Endometrial microvascular endothelial cells (primary cell): ENCODE results near the gene CACNA1B. TPM values are rescaled to one million over a fixed set of nuclear protein-coding genes. Genes with fewer than 3 reads are reported as not detected.
"Not testable (repeated sequence)": the region's sequence is repeated elsewhere in the genome, so short reads cannot be mapped to it uniquely, and the experiment has no call there.

Source experiments
- in situ Hi-C: cut with HindIII; loops from 2 replicates; pipeline ENCODE4 v1.10.0; 2017; ENCODE audit warnings: low sequenced_read_pairs, low pct_unique_long_range_greater_than_20kb; ENCODE audit errors: inconsistent ontology term
- total RNA-seq: library from RNA; depleted of rRNA; stranded (reverse); fragments of >200 nt; gene quantifications from one replicate; pipeline ENCODE4 v1.2.3, GENCODE V29; 2015; ENCODE audit errors: inconsistent ontology term

Gene CACNA1B
- total RNA-seq = not detected

DNA sequence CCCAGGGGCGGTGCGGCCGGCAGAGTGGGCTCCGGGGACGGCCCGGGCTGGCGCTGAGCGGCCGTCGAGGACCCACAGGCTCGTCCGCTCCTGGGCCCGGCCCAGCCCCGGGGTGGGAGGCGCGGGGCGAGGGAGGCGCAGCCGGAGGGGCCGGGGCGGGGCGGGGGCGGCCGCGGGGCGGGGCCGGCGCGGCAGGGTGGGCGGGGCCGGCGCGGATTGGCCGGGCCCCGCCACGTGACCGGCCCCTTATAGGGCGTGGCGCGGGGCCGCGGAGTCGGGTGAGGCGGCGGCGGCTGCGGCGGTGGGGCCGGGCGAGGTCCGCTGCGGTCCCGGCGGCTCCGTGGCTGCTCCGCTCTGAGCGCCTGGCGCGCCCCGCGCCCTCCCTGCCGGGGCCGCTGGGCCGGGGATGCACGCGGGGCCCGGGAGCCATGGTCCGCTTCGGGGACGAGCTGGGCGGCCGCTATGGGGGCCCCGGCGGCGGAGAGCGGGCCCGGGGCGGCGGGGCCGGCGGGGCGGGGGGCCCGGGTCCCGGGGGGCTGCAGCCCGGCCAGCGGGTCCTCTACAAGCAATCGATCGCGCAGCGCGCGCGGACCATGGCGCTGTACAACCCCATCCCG lies at the start of gene CACNA1B:
TSS of gene CACNA1B (plus strand) at position 277 of the 617 bp plus-strand sequence. CDS start at position 429, 152 bp downstream.
- in situ Hi-C loops = not testable (repeated sequence)

DNA sequence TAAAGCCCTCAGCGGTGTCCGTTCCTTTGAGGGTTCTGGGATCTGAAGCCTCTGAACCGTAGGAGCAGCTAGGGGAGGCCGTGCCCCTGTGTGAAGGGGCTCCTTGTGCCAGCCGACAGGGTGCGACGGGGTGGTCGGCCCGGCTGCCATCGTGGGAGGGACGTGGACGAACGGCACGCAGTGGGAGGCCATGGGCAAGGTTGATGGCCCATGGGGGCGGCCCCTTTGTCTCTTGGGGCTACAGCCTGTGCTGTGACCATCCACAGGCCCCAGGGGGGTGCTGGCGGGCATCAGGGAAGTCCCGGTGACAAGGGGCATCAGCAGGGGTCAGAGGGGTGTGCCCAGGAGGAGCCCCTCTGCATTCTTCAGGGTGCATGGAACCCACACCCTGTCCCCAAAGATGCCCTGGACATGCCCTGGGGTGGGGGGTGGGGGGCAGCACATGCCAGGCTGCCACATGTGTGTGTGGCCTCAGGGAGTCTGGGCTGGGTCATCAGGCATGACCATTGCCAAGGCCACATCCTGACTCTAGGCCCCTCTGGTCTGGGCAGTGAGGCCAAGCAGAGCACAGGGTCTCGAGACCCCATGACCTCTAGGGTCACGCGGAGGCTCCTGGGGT lies 49.6 kb upstream of the CACNA1B start:
- in situ Hi-C loops = no loop called here

DNA sequence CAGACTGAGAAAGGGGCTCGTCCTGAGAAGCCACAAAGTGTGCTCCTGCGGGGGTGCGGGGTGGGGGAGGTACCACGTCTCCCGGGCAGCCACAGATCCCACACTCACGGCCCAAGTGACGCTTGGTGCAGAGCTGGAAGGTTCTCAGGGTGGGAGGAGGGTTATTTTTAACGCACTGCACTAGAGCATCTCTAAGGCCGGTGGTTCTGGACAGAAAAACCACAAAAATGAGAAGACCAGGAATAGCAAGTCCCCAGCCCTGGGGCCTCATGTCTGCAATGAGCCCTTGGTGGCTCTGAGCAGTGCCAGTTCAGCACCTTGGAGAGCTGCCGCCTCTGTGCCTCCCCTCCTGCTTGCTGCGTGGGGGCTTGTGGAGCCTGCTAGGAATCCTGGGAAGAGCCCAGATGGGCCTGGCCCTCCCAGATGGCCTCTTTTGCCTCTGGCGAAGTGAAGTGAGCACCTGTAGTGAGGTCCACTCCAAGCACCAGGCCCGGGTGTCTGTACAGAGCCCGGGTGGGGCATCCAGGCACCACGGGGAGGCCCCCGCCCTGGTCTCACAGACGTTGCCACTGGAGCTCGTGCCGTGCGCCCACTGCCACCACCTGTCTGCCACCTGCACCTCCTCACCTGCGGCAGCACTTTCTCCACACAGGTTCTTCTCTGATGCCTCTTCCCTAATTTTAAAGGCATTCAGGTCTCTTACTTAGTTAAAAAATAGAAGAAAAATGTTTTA lies 48.9 kb upstream of the CACNA1B start:
- in situ Hi-C loops = no loop called here

DNA sequence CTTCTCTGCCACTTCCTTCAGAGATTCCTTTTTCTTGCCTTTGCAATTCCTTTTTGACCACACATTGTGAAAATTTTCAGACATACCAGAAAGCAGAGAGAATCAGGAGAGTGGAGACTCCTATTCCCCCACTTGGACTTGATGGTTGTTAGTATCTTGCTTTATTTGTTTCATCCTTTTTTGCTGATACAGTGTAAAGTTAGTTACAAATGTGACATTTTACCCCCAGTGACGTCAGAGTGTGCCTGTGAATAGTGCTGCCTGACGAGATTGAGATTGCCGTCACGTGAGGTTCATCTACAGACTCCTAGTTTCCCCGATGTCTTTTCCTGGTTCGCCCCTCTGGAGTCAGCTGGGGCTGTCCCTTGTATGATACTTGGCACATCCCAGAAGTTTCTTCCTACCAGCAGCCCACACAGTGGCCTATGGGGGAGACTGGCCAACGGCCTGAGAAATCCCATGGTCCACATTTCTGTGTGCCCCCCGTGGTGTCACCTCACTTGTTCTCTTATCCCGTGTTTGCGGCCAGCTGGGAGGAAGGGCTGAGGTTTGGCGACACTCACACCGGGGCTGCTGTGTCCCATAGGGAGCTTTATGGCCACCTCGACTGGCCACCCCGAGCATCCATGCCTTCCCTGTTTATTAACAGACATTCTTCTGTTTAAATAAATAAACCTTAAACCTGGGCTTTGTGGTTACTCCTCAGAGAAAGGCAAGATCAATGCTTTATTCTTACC lies 48.2 kb upstream of the CACNA1B start:
- in situ Hi-C loops = no loop called here

DNA sequence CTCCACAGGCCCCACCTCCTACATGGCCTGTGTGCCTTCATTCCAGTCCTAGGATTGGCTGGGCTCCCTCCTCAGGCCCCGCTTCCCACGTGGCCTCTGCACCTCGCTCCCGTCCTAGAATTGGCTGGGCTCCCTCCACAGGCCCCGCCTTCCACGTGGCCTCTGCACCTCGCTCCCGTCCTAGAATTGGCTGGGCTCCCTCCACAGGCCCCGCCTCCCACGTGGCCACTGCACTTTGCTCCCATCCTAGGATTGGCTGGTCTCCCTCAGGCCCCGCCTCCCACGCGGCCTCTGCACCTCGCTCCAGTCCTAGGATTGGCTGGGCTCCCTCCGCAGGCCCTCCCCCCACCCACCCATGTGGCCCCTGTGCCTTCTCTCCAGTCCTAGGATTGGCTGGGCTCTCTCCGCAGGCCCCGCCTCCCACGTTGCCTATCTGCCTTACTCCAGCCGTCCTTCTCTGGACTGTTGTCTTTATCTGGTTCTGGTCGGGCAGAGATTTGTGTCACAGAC lies 45.3 kb upstream of the CACNA1B start:
- in situ Hi-C loops = no loop called here

DNA sequence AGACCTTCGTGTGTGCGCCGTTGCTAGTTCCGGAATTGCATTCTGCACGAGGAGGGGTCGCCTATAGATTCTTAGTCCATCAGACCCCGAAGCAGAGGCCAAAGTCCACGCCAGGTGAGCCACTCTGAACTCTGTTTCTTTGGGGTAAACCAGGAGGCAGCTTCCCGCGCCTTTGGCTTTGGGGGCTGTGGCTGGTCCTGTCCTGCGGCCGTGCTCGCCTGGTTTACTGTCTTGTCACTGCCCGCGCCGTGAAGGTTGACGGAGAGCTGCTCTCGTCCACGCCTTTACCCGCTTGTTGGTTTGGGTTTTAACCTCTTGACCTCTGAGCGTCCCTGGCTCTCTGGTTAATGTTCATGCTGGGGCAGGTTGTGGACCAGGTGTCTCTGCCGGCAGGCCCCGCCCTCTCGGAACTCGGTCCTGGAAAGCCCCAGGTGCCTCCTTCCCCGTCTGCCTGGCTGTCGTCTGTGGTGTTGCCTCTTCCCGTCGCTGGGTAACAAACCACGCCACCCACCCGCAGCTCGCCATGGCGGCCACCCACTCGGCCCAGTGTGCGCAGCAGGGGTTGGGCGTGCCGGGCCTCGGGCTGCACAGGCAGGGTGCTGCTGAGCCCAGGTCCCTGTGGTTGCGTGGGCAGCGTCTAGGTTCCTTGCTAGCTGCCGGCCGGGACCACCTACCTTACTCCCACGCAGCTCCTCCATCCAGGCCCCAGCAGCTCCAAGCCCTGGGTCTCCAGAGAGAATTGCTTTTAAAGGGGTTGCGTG lies 44.6 kb upstream of the CACNA1B start:
- in situ Hi-C loops = no loop called here

DNA sequence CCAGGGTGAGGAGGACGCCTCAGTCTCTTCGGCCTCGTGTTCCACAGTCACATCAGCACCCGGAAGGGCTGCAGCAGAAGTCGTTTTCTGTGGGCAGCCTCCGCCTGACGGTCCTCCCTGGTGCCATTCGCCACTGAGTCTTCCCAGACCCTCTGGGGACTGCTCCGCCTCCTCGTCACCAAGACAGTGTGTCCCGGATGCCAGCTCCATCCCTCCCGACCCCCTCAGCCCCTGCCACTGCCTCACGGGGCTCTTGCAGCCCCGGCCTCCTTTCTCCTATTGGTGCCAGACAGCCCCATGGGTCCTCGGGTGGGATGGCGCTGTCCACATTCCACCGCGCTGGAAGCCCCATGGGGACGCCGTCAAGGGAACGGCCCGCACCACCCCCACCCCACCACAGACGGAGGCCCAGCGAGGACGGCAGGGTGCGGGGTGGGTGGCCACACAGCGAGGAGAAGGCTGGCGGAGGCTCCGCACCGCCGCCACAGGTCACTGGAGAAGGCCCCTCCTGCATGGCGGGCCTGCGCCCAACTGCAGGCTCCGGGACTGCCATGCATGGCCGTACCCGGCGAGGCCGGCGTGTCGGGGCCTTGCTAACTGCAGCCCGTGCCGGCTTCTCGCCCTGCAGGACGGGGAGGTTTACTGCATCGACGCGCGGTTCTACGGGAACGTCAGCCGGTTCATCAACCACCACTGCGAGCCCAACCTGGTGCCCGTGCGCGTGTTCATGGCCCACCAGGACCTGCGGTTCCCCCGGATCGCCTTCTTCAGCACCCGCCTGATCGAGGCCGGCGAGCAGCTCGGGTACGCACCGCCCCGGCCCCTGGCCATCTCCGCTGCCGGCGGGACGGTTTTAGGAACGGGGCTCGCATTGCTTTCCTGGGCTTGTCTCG lies 43.6 kb upstream of the CACNA1B start:
- in situ Hi-C loops = no loop called here

DNA sequence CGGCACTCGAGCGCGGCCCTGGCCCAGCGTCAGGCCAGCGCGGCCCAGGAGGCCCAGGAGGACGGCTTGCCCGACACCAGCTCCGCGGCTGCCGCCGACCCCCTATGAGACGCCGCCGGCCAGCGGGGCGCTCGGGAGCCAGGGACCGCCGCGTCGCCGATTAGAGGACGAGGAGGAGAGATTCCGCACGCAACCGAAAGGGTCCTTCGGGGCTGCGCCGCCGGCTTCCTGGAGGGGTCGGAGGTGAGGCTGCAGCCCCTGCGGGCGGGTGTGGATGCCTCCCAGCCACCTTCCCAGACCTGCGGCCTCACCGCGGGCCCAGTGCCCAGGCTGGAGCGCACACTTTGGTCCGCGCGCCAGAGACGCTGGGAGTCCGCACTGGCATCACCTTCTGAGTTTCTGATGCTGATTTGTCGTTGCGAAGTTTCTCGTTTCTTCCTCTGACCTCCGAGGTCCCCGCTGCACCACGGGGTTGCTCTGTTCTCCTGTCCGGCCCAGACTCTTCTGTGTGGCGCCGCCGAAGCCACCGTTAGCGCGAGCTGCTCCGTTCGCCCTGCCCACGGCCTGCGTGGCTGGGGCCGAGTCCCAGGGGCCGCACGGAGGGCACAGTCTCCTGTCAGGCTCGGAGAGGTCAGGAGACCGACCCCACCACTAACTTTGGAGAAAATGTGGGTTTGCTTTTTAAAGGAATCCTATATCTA lies 42.6 kb upstream of the CACNA1B start:
- in situ Hi-C loops = no loop called here

DNA sequence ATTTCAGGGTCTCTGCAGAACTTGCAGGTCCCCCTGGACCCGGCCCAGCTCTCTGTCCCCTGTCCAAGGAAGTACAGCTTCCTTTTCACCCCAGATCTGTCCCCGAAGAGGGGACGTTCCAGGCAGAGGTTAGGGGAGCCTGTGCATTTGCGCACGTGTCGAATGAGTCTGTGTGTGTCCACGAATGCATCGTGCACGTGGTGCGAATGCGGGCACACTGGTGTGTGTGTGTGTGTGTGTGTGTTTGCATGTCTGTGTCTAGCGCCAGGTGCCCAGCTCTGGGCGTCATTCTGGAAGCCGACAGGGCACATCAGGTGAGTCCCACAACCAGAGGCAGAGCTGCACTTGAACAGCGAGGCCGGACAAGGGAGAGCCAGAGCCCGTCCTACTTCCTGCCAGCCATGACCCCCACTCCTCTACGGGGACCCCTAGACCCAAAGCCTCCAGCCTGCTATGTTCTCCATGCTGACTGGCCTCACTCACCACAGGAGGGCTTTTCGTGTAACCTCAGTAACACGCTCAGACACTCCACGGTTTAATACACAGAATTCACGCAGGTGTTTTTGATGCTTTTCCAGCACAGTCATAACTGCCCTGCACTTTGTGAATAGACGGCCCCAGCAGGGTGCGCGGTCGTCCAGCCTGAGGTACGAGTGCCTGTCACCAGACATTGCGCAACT lies 41.3 kb upstream of the CACNA1B start:
- in situ Hi-C loops = no loop called here

DNA sequence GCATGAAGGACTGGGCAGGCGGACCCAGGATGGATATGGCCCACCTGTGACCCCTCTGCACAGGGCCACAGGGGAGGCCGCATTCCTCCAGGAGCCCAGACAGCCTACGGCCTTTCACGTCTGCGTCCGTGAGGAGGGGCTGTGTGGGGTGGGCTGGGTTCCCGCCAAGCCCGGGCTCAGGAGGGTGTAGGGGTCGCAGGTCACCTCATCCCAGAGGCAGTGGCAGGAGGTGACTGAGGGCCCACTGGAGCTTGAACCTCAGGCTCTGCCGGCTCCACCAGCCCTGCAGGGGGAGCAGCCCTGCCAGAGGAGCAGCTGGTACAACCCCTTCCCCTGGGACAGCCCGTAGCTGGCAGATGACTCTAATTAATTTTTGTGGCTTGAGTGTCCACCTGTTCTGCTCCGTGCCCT lies 40.7 kb upstream of the CACNA1B start:
- in situ Hi-C loops = no loop called here

DNA sequence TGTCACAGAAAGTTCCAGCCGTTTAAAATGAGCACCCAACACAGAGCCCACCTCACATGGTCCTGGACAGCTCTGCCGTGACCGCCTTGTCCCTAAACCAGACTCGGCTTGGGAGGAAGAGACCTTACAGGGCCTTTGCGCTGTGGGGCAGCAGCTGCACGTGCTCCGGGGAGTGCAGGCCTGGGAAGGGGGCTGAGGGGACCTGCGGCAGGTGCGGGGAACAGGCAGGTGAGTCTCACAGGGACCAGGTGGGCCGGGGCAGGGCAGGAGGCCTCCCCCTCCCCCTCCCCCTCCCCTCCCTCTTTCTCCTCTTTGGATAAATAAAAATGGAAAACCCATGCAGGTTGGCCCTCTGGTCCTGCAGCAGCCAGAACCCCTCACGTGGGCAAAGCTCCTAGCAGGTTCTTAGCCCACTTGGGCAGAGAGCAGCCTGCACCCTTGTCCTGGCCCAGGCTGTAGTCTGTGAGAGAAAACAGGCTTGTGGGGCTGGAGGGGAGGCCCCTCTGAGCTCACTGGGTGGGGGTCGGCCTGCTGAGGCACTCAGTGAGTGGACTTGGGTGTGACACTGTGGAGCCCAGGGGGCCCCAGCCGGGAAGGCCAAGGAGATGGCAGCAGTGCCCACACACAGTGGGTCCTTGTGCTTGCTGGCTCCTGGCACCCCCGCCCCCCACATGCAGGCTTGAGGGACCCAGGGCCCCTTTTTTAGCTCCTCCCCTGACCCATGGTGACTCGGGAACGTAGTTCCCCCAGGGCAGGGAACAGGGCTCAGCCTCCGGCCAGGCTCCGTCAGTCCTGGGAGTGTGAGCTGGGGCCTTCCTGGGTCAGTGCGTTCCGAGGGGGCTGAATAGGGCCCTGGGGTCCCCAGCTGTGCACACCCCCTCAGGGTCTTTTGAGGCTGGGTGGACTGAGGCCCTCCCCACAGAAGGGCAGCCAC lies 40.0 kb upstream of the CACNA1B start:
- in situ Hi-C loops = no loop called here

DNA sequence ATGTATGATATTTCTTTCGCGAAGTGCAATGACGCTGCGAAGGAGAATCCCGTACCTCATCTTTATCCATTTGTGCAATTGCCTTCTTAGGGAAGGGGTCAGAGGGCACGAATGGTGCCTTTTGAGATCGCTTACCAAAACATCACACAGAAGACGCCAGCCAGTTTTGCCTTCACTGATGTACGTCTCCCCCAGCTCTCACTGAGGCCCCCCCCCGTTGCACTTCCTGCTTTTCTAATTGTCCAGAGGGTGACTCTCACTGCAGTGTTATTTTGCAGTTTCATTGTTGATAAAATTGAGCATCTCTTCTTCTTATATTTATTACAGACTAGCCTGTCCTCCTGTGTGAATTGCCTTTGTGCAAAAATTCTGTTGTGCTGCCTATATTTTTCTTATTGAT lies 39.0 kb upstream of the CACNA1B start:
- in situ Hi-C loops = no loop called here

DNA sequence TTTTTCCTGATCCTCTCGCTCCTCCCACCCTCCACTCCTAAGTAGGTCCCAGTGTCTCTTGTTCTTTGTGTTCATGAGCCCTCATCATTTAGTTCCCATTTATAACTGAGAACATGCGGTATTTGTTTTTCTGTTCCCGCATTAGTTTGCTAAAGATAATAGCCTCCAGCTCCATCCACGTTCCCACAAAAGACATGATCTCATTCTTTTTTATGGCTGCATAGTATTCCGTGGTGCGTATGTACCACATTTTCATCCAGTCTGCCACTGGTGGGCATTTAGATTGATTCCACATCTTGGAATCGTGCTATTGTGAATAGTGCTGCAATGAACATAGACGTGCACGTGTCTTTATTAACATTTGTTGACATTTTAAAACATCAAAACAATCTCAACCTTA lies 34.2 kb upstream of the CACNA1B start:
- in situ Hi-C loops = no loop called here

DNA sequence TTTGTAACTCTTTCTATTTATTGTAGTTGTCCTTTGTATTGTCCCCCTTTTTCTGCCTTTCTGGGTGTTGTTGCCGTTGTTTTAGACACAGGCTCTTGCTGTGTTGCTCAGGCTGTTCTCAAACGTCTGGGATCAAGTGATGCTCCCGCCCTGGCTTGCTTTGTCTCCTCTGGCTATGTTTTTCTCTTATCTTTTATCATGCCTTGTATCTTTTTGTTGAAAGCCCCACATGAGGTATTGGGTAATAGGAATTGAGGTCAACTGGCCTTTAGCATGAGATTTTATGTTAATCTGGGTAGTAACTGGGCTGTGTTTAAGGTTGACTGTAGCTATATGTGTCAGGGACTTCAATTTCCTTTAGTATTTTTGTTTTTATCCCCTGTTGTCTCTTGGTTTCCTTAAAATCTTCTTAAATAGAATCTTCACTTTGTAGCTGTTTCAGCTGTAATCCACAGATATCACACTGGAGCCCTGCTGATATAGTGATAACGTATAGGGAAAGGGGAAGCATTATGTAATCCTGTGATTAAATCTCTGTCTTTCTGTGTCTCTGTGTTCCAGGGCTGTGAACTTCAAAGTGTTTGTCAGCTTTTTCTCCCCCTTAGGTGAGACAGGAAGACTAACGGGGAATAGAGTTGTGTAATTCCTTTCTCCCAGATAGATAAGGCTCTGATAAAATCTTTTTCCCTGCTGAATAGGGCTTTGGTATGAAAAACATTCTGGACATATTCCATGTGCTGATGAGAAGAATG lies 25.9 kb upstream of the CACNA1B start:
- in situ Hi-C loops = no loop called here

DNA sequence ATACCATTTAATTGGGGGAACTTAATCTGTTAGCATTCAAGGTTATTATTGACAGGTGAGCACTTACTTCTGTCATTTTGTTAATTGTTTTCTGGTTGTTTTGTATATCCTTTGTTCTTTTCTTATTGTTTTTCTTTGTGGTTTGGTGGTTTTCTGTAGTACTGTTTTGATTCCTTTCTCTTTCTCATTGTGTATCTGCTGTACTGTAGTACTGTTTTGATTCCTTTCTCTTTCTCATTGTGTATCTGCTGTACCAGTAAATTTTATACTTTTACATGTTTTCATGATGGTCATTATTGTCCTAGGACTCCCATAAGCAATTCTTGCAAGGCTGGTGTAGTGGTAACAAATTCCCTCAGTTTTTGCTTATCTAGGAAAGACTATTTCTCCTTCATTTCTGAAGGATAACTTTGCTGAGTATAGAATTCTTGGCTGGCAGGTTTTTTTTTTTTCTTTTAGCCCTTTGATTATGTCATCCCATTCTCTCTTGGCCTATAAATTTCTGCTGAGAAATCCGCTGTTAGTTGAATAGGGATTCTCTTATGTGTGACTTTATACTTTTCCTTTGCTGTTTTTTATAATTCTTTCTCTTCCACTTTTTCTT lies 24.1 kb upstream of the CACNA1B start:
- in situ Hi-C loops = no loop called here
